HEK293T (cell line): ENCODE results near the gene MEX3C.

Experiments used
- ARNT ChIP-seq: fragments of 450-650 bp; IDR thresholded peaks from 2 replicates; pipeline ENCODE4 v1.6.1; 2017; ENCODE audit warnings: mild to moderate bottlenecking
- L3MBTL2 ChIP-seq: fragments of 450-650 bp; conservative IDR thresholded peaks from 2 replicates; pipeline ENCODE4 v1.6.1; 2016; ENCODE audit warnings: mild to moderate bottlenecking

DNA sequence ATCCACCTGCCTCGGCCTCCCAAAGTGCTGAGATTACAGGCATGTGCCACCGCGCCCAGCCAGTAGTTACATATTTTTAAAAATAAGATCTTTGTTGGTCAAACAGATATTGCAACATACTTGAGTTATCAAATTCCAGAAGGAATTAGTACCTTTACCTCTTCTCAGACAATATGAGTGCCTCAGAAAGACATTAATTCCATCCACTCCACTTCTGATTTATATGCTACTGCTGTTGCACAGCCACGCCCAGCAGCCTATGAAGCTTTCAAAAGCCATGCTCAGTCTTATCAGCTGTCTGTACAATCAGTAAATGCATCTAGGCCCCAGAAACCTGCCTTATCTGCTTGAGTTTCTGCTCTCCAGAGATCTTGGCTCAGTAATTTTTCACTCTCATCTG lies 47.8 kb downstream of the MEX3C start:
- TF ChIP-seq ARNT: no peak
- TF ChIP-seq L3MBTL2: no peak
